Effector memory CD4-positive, alpha-beta T cell (primary cell): ENCODE data around the gene IDS.

ENCODE experiments used
- DNase-seq, 3 donors: peaks; one replicate each; pipeline ENCODE4 v3.0.0-alpha.2; 2020
- H3K27ac ChIP-seq: 2 replicates; pipeline ENCODE4 v1.7.0; 2013; ENCODE audit warnings: mild to moderate bottlenecking, low read length, moderate library complexity; ENCODE audit not compliant: insufficient read depth, poor library complexity, severe bottlenecking
- H3K27me3 ChIP-seq: replicated peaks from 2 replicates; pipeline ENCODE4 v1.7.0; 2013; ENCODE audit warnings: mild to moderate bottlenecking, low read length; ENCODE audit not compliant: insufficient read depth, control insufficient read depth, poor library complexity, severe bottlenecking
- H3K36me3 ChIP-seq: 2 replicates; pipeline ENCODE4 v1.7.0; 2013; ENCODE audit warnings: mild to moderate bottlenecking, low read length, moderate library complexity; ENCODE audit not compliant: control insufficient read depth, insufficient read depth
- H3K4me1 ChIP-seq: 2 replicates; pipeline ENCODE4 v1.7.0; 2013; ENCODE audit warnings: low read length, mild to moderate bottlenecking; ENCODE audit not compliant: control insufficient read depth, insufficient read depth, poor library complexity, severe bottlenecking
- H3K4me3 ChIP-seq: 2 replicates; pipeline ENCODE4 v1.7.0; 2013; ENCODE audit warnings: low read length, low read depth, mild to moderate bottlenecking; ENCODE audit not compliant: insufficient read depth, poor library complexity, severe bottlenecking
- H3K9me3 ChIP-seq: 2 replicates; pipeline ENCODE4 v1.7.0; 2013; ENCODE audit warnings: mild to moderate bottlenecking, low read length, moderate library complexity; ENCODE audit not compliant: control insufficient read depth

The IDS gene

DNA sequence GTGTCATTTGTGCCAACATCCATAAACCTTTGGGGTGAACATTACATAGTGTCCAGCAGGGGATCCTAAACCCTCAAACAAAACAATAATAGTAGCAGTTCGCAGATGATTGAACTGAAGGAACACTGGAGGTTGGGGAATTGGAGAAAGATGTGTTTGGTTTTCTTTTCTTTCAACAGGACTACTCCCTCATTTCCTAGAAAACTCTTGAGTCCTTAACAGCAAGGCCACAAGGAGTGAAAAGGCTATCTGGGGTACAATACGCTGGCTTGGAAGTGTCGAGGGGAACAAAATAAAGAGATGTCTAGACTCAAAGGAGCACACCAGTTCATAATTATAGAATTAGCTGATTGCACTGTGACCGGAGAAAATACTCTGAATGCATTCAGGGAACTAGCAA lies 72.1 kb downstream of the IDS start:
- no peaks in the 10 kb centered on the region for H3K9me3 ChIP-seq
- no peak for DNase-seq
- no peaks in the 10 kb centered on the region for H3K36me3 ChIP-seq
- no peaks in the 10 kb centered on the region for H3K27me3 ChIP-seq
- no peak overlapping the region for H3K27ac ChIP-seq
- no peak overlapping the region for H3K4me3 ChIP-seq
- H3K4me1 ChIP-seq: no peaks in the 10 kb centered on the region
